B cell (primary cell): ENCODE results near the gene TDRD9. TPM values are rescaled to one million over a fixed set of nuclear protein-coding genes. Genes with fewer than 3 reads are reported as not detected.

ENCODE experiments used
- ATAC-seq: fragments of 200-7000 bp; cut with Tn5 transposase; one replicate; pipeline ENCODE4 v1.10.0; 2021; ENCODE audit warnings: low read depth, mild to moderate bottlenecking, moderate number of reproducible peaks, moderate library complexity
- CTCF ChIA-PET: fragments of 350-600 bp; sonication (Branson Sonifier 250); formaldehyde crosslinking; loops from one replicate; lab custom pipeline; 2021; ENCODE audit warnings: antibody characterized with exemption, inconsistent platforms; lab: Charles Lee
- POLR2A ChIA-PET: fragments of 350-600 bp; sonication (Branson Sonifier 250); formaldehyde crosslinking; loops from one replicate; lab custom pipeline; 2021; ENCODE audit warnings: antibody characterized with exemption; lab: Charles Lee
- DNase-seq: peaks from one replicate; pipeline ENCODE4 v3.0.0; 2013
- H2AFZ ChIP-seq: 2 replicates; pipeline ENCODE4 v1.6.1; 2012; ENCODE audit warnings: mild to moderate bottlenecking, low read depth, low read length; ENCODE audit not compliant: insufficient read depth, poor library complexity, severe bottlenecking
- H3K27ac ChIP-seq, 2 donors: 1 replicate in 1 of 2; 2 replicates in 1 of 2; pipeline ENCODE4 v1.5.1; 2012 to 2013; ENCODE audit warnings: low read length in 2 of 2, mild to moderate bottlenecking in 2 of 2, moderate library complexity in 1 of 2
- H3K27me3 ChIP-seq, 4 experiments: fragments of 200-600 bp in 1 of 4; sonication (generic) in 1 of 4; replicated peaks in 1 of 4; 1 replicate in 2 of 4; 2 replicates in 2 of 4; pipeline versions ENCODE4 v1.6.1 to v1.7.0; 2013 to 2016; ENCODE audit warnings: low read length in 3 of 4, mild to moderate bottlenecking in 2 of 4, mixed read lengths in 1 of 4, moderate library complexity in 1 of 4; ENCODE audit not compliant: insufficient read depth in 4 of 4, control insufficient read depth in 3 of 4; ENCODE audit errors: control extremely low read depth in 1 of 4
- H3K36me3 ChIP-seq, 2 experiments: replicated peaks in 1 of 2; 1 replicate in 1 of 2; 2 replicates in 1 of 2; pipeline versions ENCODE4 v1.6.1 to v1.7.1; 2013; ENCODE audit warnings: low read length in 1 of 2; ENCODE audit not compliant: insufficient read depth in 2 of 2, control insufficient read depth in 1 of 2; ENCODE audit errors: control extremely low read depth in 1 of 2, extremely low read depth in 1 of 2
- H3K4me1 ChIP-seq, 2 donors: fragments of 200-600 bp in 1 of 2; sonication (generic) in 1 of 2; 1 replicate in 1 of 2; 2 replicates in 1 of 2; pipeline versions ENCODE4 v1.5.1 to v1.6.1; 2013 to 2017; ENCODE audit warnings: low read length in 2 of 2; ENCODE audit not compliant: control insufficient read depth in 2 of 2, insufficient read depth in 2 of 2
- H3K4me2 ChIP-seq: replicated peaks from 2 replicates; pipeline ENCODE3; 2012; ENCODE audit warnings: mild to moderate bottlenecking, low read depth, low read length; ENCODE audit not compliant: poor library complexity, severe bottlenecking
- H3K4me3 ChIP-seq, 5 experiments: fragments of 200-600 bp in 1 of 5; sonication (generic) in 1 of 5; 1 replicate in 3 of 5; 2 replicates in 2 of 5; pipeline versions ENCODE4 v1.5.1 to v1.7.0; 2011 to 2016; ENCODE audit warnings: low read length in 4 of 5, mild to moderate bottlenecking in 4 of 5, low read depth in 2 of 5, control low read depth in 1 of 5, moderate library complexity in 1 of 5; ENCODE audit not compliant: insufficient read depth in 1 of 5; ENCODE audit errors: control extremely low read depth in 1 of 5, extremely low read depth in 1 of 5
- H3K79me2 ChIP-seq: fragments of 200-600 bp; sonication (generic); one replicate; pipeline ENCODE4 v1.6.0; 2016; ENCODE audit warnings: low read length; ENCODE audit not compliant: control insufficient read depth, insufficient read depth
- H3K9ac ChIP-seq: fragments of 200-600 bp; sonication (generic); 2 replicates; pipeline ENCODE4 v1.6.1; 2017; ENCODE audit warnings: mild to moderate bottlenecking, low read length, moderate library complexity
- H3K9me3 ChIP-seq, 3 donors: one replicate each; pipeline versions ENCODE4 v1.6.1 to v1.7.1; 2013; ENCODE audit warnings: low read length in 2 of 3; ENCODE audit not compliant: control insufficient read depth in 2 of 3, insufficient read depth in 1 of 3; ENCODE audit errors: control extremely low read depth in 1 of 3
- H4K20me1 ChIP-seq: 2 replicates; pipeline ENCODE4 v1.6.0; 2012; ENCODE audit warnings: mild to moderate bottlenecking, low read length; ENCODE audit not compliant: insufficient read depth, control insufficient read depth, poor library complexity, severe bottlenecking
- H3K27ac Mint-ChIP-seq: one replicate; pipeline ENCODE4 v1.8.0; 2021; ENCODE audit warnings: mixed read lengths
- H3K27me3 Mint-ChIP-seq: one replicate; pipeline ENCODE4 v1.8.0; 2021; ENCODE audit warnings: mixed read lengths
- H3K4me1 Mint-ChIP-seq: one replicate; pipeline ENCODE4 v1.8.0; 2021; ENCODE audit warnings: mixed read lengths
- H3K4me3 Mint-ChIP-seq: one replicate; pipeline ENCODE4 v1.8.0; 2021; ENCODE audit warnings: mixed read lengths
- H3K9me3 Mint-ChIP-seq: one replicate; pipeline ENCODE4 v1.8.0; 2022; ENCODE audit warnings: mixed read lengths; ENCODE audit not compliant: insufficient read depth
- CTCF ChIP-seq: fragments of 200-600 bp; IDR thresholded peaks from one replicate; pipeline ENCODE4 v1.8.0; 2022; ENCODE audit warnings: antibody characterized with exemption, mild to moderate bottlenecking
- EZH2 ChIP-seq: IDR thresholded peaks from 2 replicates; pipeline ENCODE4 v1.6.1; 2012; ENCODE audit warnings: borderline replicate concordance, low read depth, mild to moderate bottlenecking, moderate library complexity, low read length; ENCODE audit not compliant: insufficient read depth, poor library complexity, severe bottlenecking
- WGBS: methylation state at CpG from one replicate; pipeline ENCODE4 v1.1.5; 2013; ENCODE audit warnings: missing lambda C conversion rate; ENCODE audit not compliant: insufficient coverage; 5-methylcytosine and 5-hydroxymethylcytosine counted together
- intact Hi-C: fragments of 100-400 bp; cut with micrococcal nuclease; formaldehyde crosslinking; loops from one replicate; pipeline ENCODE4 v1.10.0; 2022
- polyA plus RNA-seq: library from polyadenylated mRNA; depleted of rRNA; stranded (reverse); fragments of >200 nt; gene quantifications from 2 replicates; pipeline ENCODE4 v1.2.3, GENCODE V29; 2012
- total RNA-seq, 2 donors: library from RNA; stranded (reverse); fragments of 120-200 nt in 1 of 2; gene quantifications; 1 replicate in 1 of 2; 2 replicates in 1 of 2; pipeline versions ENCODE4 v1.2.3 to v1.2.4, GENCODE V29; 2013 to 2022

The TDRD9 gene
- total and polyA plus RNA-seq, 2 donors (not counting 1 experiment from before 2014, with no cell fraction given) = 1.1 to 2.4 TPM

GRCh38 chr14:104096751-104097700, 168.8 kb downstream of the TDRD9 start:
- ChIA-PET POLR2A (no interaction called here), CTCF (interaction anchor here (0.8 to 1.0 kb wide), 2 partner anchors 10 kb away, joined by 3 read pairs; no protein-coding TSS in a partner anchor)
- no peak overlapping the region for H3K4me2 ChIP-seq
- H3K4me1 Mint-ChIP-seq = peaks cover 7% of the 10 kb centered on the region
- no peaks in the 10 kb centered on the region for H4K20me1 ChIP-seq
- peaks cover 0 to 6% of the 10 kb centered on the region in 2 donors for H3K4me1 ChIP-seq
- TF ChIP-seq EZH2 (no peak), CTCF (no peak)
- no peak overlapping the region for H3K4me3 ChIP-seq
- no peak overlapping the region for H2AFZ ChIP-seq
- intact Hi-C loops = no loop called here
- peaks cover 0 to 3% (median 0%) of the 10 kb centered on the region in 4 experiments for H3K27me3 ChIP-seq
- H3K9me3 ChIP-seq = no peaks in the 10 kb centered on the region
- no peak overlapping the region for H3K9ac ChIP-seq
- H3K27me3 Mint-ChIP-seq = peaks cover 3% of the 10 kb centered on the region
- no peak for DNase-seq
- no peak for ATAC-seq
- WGBS = 61% methylated on average over 17 of the region's 25 CpGs
- no peaks in the 10 kb centered on the region for H3K36me3 ChIP-seq
- no peaks in the 10 kb centered on the region for H3K79me2 ChIP-seq
- no peaks in the 10 kb centered on the region for H3K9me3 Mint-ChIP-seq
- H3K27ac ChIP-seq = no peak overlapping the region
- no peak overlapping the region for H3K4me3 Mint-ChIP-seq
- no peak overlapping the region for H3K27ac Mint-ChIP-seq
